HepG2 (cell line): Measurements from ENCODE around the gene NEURL4. TPM values are rescaled to one million over a fixed set of nuclear protein-coding genes. Genes with fewer than 3 reads are reported as not detected.

Source experiments
- AGO1 ChIP-seq: fragments of 200-400 bp; formaldehyde crosslinking; IDR thresholded peaks from 2 replicates; pipeline ENCODE4 v1.6.1; 2017; ENCODE audit warnings: mild to moderate bottlenecking, low read depth, low read length, moderate library complexity; ENCODE audit not compliant: poor library complexity, severe bottlenecking
- BATF2 ChIP-seq: sonication (generic); formaldehyde crosslinking; IDR thresholded peaks from 2 replicates; pipeline ENCODE4 v1.8.0; 2022; ENCODE audit warnings: mild to moderate bottlenecking, missing genetic modification reagents, moderate library complexity
- FOXK2 ChIP-seq: fragments of 450-650 bp; IDR thresholded peaks from 2 replicates; pipeline ENCODE4 v1.6.1; 2016
- GLMP ChIP-seq: sonication (generic); formaldehyde crosslinking; IDR thresholded peaks from 2 replicates; pipeline ENCODE4 v1.9.0; 2021; ENCODE audit warnings: missing genetic modification reagents, mild to moderate bottlenecking, borderline replicate concordance
- KAT8 ChIP-seq: IDR thresholded peaks from 2 replicates; pipeline ENCODE4 v1.6.1; 2016; ENCODE audit warnings: missing genetic modification reagents, missing compliant biosample characterization
- KLF11 ChIP-seq: IDR thresholded peaks from 2 replicates; pipeline ENCODE4 v1.6.1; 2016; ENCODE audit warnings: missing compliant biosample characterization
- KLF15 ChIP-seq: sonication (generic); formaldehyde crosslinking; IDR thresholded peaks from 2 replicates; pipeline ENCODE4 v1.8.1; 2023; ENCODE audit warnings: borderline replicate concordance, mild to moderate bottlenecking, inconsistent platforms, missing genetic modification reagents, mixed read lengths
- MTA1 ChIP-seq: sonication (generic); formaldehyde crosslinking; IDR thresholded peaks from 2 replicates; pipeline ENCODE4 v1.4.0; 2020; ENCODE audit warnings: missing genetic modification reagents, mild to moderate bottlenecking, borderline replicate concordance
- NFYB ChIP-seq: sonication (generic); formaldehyde crosslinking; IDR thresholded peaks from 2 replicates; pipeline ENCODE4 v1.4.0; 2020; ENCODE audit warnings: missing genetic modification reagents
- PLRG1 ChIP-seq: fragments of 450-650 bp; conservative IDR thresholded peaks from 2 replicates; pipeline ENCODE4 v1.6.1; 2016
- PPARG ChIP-seq: conservative IDR thresholded peaks from 2 replicates; pipeline ENCODE4 v1.6.1; 2016; ENCODE audit warnings: missing biosample characterization, missing genetic modification reagents
- ZBTB25 ChIP-seq: IDR thresholded peaks from 2 replicates; pipeline ENCODE4 v1.6.1; 2018; ENCODE audit warnings: missing genetic modification reagents
- ZBTB40 ChIP-seq, 2 experiments: fragments of 450-650 bp in 1 of 2; sonication (generic) in 1 of 2; formaldehyde crosslinking in 1 of 2; IDR thresholded peaks; 2 replicates each; pipeline versions ENCODE4 v1.6.1 to v1.8.0; 2016 to 2022; ENCODE audit warnings: antibody characterized with exemption in 1 of 2, mild to moderate bottlenecking in 1 of 2, missing genetic modification reagents in 1 of 2
- ZBTB42 ChIP-seq: sonication (generic); formaldehyde crosslinking; IDR thresholded peaks from 2 replicates; pipeline ENCODE4 v1.5.0; 2020; ENCODE audit warnings: mild to moderate bottlenecking, missing genetic modification reagents
- polyA plus RNA-seq, 8 experiments: library from polyadenylated mRNA; depleted of rRNA in 3 of 8; stranded (reverse) in 7 of 8; unstranded in 1 of 8; fragments of >200 nt; fragmentation: Illumina TruSeq in 4 of 8; extraction: Trizol in 4 of 8; gene quantifications; 2 replicates each; pipeline versions ENCODE4 v1.2.1 to v1.2.3, GENCODE V29; 2011 to 2016; ENCODE audit warnings: low read depth in 4 of 8, missing spikeins in 1 of 8, mixed read lengths in 1 of 8; ENCODE audit not compliant: insufficient read depth in 1 of 8
- total RNA-seq, 5 experiments: library from RNA; depleted of rRNA; stranded (reverse); fragments of >200 nt; fragmentation: Illumina TruSeq; extraction: Trizol; gene quantifications; 2 replicates each; pipeline ENCODE4 v1.2.3, GENCODE V29; 2016; ENCODE audit warnings: low read depth in 1 of 5

The NEURL4 gene
- total and polyA plus RNA-seq, 2 of the 13 experiments (the other 11 are each of a cell fraction or from before 2014, with no cell fraction given): 14.8 to 15.7 TPM

GRCh38 chr17:7307686-7308624 lies 21.2 kb downstream of the NEURL4 start (continued):
- TF ChIP-seq ZBTB42 (CRISPR knock-in tag) (0 out of 2 replicates have a peak, but pooled peaks have one; percentile 23), PPARG (CRISPR knock-in tag) (0 out of 2 replicates have a peak, but pooled peaks have one; percentile 15), KAT8 (CRISPR knock-in tag) (0 out of 2 replicates have a peak, but pooled peaks have one; percentile 12), KLF11 (CRISPR knock-in tag) (no peak), ZBTB40 (IDR thresholded peaks at IDR 0.05) (no peak), ZBTB40 (CRISPR knock-in tag; IDR thresholded peaks at IDR 0.05) (peak; percentile 34; the same call in 1 of the 2 replicates), NFYB (no peak; the same call in 1 of the 2 replicates), AGO1 (peak; percentile 89), BATF2 (CRISPR knock-in tag) (no peak), GLMP (CRISPR knock-in tag) (no peak), PLRG1 (no peak), FOXK2 (no peak), KLF15 (CRISPR knock-in tag) (no peak), MTA1 (CRISPR knock-in tag) (0 out of 2 replicates have a peak, but pooled peaks have one; percentile 17), ZBTB25 (CRISPR knock-in tag) (no peak; the same call in 1 of the 2 replicates)
